A172 (cell line): Measurements from ENCODE around the gene LGALS12. TPM values are rescaled to one million over a fixed set of nuclear protein-coding genes. Genes with fewer than 3 reads are reported as not detected.
"Not testable (repeated sequence)": the region's sequence is repeated elsewhere in the genome, so short reads cannot be mapped to it uniquely, and the experiment has no call there.

Experiments
- DNase-seq: peaks from one replicate; pipeline ENCODE4 v3.0.0-alpha.2; 2015; ENCODE audit warnings: low spot score
- total RNA-seq: library from RNA; depleted of rRNA; stranded (reverse); fragments of >200 nt; shearing (Covaris generic); gene quantifications from 2 replicates; pipeline ENCODE4 v1.2.3, GENCODE V29; 2014

Gene LGALS12
- total RNA-seq, 1 experiment from 2014 or later, result not detected

- no peak for DNase-seq
Observed at GRCh38 chr11:63504933-63505586, 824 bp upstream of the LGALS12 start.

- no peak for DNase-seq
Observed at GRCh38 chr11:63506876-63507275, 992 bp downstream of the LGALS12 start.

DNA sequence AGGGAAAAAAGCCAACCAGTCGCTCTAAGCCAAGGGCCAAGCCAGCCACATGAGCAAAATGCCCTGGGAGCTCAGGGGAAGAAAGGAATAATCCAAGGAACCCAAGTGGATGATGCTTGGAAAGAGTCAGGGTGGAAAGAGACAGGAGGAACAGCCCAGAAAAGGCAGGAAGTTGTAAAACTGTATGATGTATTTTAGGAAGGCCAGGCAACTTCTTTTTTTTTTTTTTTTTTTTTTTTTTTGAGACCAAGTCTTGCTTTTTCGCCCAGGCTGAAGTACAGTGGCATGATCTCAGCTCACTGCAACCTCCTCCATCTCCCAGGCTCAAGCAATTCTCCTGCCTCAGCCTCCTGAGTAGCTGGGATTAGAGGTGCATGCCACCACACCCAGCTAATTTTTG is 1.6 kb downstream of the LGALS12 start:
- no peak for DNase-seq

- DNase-seq, result peak; percentile 23
Observed at GRCh38 chr11:63508009-63508408, 2.1 kb downstream of the LGALS12 start.

DNA sequence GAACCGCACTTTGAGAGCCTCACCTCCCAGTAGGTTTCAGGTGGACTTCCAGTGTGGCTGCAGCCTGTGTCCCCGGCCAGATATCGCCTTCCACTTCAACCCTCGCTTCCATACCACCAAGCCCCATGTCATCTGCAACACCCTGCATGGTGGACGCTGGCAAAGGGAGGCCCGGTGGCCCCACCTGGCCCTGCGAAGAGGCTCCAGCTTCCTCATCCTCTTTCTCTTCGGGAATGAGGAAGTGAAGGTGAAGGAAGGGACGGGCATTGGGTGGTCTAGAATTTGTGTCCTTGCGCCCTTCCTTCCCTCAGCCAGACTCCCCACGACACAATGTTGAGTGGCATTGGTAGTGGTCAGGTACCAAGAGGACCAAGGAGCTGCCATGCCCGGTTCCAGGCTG is 2.9 kb downstream of the LGALS12 start:
- no peak for DNase-seq

DNA sequence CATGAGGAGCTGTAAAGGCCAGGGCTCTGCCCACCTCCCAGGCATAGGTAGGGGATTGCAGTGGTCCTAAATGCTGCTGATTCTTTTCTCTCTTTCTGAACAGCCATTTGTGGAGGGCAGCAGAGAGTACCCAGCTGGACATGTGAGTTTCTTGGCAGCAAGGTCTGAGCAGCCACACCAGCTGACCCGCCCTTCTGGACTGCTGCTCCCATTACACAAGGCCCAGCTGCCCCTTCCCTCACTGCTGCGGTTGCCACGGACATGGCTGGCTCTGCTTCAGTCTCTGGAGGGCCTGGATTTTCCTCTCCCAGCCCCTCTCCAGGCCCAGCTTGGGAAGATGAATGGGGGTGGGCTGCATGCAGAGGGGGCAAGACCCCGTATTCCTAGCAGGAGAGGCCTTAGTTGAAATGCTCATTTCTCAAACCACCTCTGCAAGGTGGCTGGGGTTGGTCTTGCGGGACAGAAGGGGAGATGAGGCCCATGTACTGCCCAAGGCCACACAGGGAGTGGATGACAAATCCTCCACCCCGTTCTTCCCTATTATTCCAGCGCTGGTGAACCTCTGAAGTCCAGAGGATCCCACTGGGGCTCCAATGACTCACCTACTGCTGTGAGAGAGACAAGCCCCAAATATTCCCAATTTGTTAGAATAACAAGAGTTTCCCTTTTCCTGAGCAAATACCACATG is 4.6 kb downstream of the LGALS12 start:
- DNase-seq, result peak; percentile 44

DNA sequence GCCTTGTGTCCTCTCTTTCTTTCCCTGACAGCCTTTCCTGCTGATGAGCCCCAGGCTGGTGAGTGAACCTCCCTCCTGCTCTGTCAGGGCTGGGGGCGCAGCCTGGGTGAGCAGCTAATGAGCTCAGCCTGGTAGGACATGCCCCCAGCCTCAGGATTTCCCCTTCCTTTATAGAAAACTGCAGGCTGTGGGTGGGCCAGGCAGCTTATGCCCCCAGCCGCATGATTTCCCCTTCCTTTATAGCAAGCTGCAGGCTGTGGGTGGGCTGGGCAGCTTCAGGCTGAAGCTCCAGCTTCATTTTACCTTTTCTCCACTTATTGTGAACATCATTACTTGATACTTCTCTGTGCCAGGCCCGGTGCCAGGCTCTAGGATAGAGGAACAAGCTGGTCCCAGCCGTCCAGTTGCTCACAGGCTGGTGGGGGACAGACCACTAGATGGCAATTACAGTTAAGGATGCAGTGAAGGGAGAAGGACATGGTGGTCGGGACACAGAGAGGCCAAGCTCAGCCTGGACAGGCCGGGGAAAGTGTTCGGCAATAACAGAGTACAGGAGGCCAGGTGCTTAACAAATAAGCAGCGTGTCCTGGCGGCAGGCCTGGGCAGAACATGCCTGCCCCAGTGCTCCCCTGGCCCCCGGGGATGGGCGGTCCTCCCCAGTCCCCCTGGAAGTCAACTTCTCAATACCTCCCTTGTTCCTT is 5.3 kb downstream of the LGALS12 start:
- DNase-seq, result no peak

DNA sequence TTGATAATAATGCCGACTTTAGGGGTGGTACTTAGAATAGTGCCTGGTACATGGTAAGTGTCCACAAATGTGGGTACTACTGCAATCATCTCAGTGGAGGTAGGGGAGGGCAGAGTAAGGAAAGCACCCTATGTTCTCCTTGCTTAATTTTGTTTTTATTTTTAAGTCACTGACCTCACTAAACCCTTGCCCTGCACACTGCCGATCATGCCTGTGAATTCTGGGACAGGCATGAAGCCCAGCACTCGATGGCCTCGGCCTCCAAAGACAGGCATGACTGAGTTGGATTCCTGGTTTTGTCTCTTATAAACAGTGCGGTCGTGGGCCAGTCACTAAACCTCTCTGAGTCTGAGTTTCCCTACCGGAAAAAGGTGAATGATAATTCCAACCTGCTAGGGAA is 6.9 kb downstream of the LGALS12 start:
- no peak for DNase-seq

DNA sequence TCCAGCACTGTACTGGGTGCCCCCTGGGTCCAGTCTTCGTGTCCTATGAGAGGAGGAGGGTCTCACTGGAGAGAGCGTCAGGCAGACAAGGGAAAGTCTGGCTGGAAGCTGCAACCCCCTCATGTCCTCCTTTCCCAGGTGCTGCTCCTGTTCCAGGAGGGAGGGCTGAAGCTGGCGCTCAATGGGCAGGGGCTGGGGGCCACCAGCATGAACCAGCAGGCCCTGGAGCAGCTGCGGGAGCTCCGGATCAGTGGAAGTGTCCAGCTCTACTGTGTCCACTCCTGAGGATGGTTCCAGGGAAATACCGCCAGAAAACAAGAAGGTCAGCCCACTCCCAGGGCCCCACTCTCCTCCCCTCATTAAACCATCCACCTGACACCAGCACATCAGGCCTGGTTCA is 10.2 kb downstream of the LGALS12 start:
- DNase-seq, result no peak

DNA sequence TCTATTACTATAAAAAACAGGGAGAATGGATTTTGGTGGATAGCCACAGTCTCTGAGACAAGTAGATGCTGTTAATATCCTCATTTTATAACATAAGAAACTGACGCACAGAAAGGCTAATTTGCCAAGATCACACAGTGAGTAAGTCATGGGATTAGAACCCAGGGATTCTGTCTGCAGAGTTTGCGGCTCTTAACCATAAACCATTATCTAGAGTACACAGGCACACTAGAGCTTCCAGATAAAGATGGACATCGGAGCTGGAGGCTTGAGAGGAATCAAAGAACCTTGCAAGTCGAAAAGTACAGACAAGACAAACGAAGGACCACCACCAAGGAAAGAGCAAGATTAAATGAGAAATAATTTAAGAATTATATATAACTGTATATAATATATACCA is 11.3 kb downstream of the LGALS12 start:
- DNase-seq, result no peak

GRCh38 chr11:63518548-63518947 is 12.7 kb downstream of the LGALS12 start:
- peak; percentile 51 for DNase-seq

DNA sequence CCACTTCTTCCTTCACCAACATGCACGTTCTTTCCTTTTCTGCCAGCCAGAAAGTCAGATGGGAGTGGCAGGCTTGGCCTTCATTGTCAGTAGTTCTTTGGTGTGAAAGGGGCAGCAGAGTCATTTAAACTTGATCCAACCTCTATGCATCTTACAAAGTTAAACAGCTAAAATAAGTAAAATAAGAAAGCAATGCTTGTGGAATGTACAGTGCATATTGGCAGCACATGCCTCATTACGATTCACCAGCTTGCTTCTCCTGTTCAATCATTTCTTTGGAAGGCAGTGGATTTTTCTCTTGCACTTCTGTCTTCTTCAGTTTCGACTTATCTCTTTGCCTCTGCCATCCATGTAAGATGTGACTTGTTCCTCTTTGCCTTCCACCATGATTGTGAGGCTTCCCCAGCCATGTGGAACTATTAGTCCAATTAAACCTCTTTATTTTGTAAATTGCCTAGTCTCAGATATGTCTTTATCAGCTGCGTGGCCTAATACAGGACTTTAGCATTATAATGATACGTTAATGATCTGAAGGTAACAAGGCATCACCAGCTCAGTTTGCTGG is 14.8 kb downstream of the LGALS12 start:
- no peak for DNase-seq

GRCh38 chr11:63521896-63522295 is 16.0 kb downstream of the LGALS12 start:
- DNase-seq, result no peak

DNA sequence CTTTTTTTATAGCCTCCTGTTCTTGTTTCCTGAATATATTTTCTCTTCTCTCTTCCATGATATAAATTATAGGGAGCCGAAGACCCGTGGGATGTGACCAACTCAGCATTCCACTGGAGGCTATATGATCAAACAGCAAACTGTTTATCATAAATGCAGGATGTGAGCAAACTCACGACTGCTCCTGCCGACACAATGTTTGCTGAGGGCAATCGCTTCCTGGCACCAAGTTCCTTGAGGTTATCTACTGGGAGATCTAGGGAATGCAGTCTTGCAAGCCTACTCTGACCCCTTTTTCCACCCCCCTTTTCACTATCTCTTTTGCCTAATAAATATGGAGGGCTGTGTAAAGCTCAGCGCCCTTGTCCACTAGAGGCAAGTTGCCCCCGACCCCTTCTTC is 17.3 kb downstream of the LGALS12 start:
- DNase-seq, result no peak

GRCh38 chr11:63527667-63528066 is 21.8 kb downstream of the LGALS12 start:
- no peak for DNase-seq

GRCh38 chr11:63528156-63528555 is 22.3 kb downstream of the LGALS12 start:
- DNase-seq, result not testable (repeated sequence)

GRCh38 chr11:63528729-63529278 is 22.9 kb downstream of the LGALS12 start:
- not testable (repeated sequence) for DNase-seq

- DNase-seq, result not testable (repeated sequence)
Observed at GRCh38 chr11:63529373-63529772, 23.5 kb downstream of the LGALS12 start.

DNA sequence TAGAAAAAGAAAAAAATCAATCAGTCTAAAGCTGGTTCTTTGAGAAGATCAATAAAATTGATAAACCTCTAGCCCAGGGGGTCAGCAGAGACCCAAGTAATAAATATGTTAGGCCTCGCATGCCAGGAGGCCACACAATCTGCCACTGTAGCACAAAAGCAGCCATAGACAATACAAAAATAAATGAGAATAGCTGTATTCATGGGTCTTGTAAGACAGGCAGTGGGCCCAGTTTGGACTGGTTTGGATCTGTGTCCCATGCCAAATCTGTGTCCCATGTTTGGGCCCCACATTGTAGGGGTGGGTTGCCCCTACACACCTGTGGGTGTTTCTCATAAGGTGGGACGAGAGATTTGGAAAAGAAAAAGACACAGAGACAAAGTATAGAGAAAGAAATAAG is 24.1 kb downstream of the LGALS12 start:
- no peak for DNase-seq

GRCh38 chr11:63531074-63531792 is 25.3 kb downstream of the LGALS12 start:
- DNase-seq, result peak; percentile 78

- DNase-seq, result no peak
Observed at GRCh38 chr11:63532117-63532516, 26.2 kb downstream of the LGALS12 start.
